Stimulated activated CD4-positive, alpha-beta T cell treated with anti-CD3 and anti-CD28 coated beads, TNF-alpha, amount 100 ng/mL, for 24 hours (primary cell): Measurements from ENCODE around the gene LUZP2.

ENCODE experiments used
- DNase-seq, 3 experiments: peaks; one replicate each; pipeline ENCODE4 v3.0.0-alpha.2; 2020; ENCODE audit warnings: low read depth in 3 of 3

Gene LUZP2

GRCh38 chr11:24635588-24636290 is 138.9 kb downstream of the LUZP2 start:
- no peak for DNase-seq

GRCh38 chr11:24636291-24636629 is 139.4 kb downstream of the LUZP2 start:
- no peak for DNase-seq

- DNase-seq: no peak
Measured at GRCh38 chr11:24637520-24637919, 140.7 kb downstream of the LUZP2 start.

- no peak for DNase-seq
Measured at GRCh38 chr11:24642648-24643047, 145.8 kb downstream of the LUZP2 start.

- DNase-seq: no peak
Measured at GRCh38 chr11:24645563-24645962, 148.7 kb downstream of the LUZP2 start.

GRCh38 chr11:24651873-24652272 is 155.0 kb downstream of the LUZP2 start:
- no peak for DNase-seq

DNA sequence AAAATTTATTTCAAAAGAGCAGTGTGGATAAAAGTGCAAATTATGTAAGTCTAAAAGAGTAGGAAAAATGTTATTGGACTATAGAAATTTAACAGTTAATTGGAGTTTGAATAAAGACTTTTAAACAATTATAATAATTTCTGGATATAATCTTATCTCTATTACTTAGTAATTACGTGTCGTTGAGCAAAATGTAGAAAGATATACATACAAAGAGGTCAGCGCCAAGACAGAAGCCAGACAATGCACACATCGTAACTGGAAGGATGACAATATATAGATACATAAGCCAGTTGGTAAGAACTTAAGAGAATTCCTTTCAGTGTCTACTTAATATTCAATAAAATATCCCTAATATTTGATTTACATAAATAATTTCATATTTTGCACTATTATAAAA is 157.0 kb downstream of the LUZP2 start:
- no peak for DNase-seq

- DNase-seq: no peak
Measured at GRCh38 chr11:24661331-24661730, 164.5 kb downstream of the LUZP2 start.

GRCh38 chr11:24664399-24664798 is 167.5 kb downstream of the LUZP2 start:
- no peak for DNase-seq

DNA sequence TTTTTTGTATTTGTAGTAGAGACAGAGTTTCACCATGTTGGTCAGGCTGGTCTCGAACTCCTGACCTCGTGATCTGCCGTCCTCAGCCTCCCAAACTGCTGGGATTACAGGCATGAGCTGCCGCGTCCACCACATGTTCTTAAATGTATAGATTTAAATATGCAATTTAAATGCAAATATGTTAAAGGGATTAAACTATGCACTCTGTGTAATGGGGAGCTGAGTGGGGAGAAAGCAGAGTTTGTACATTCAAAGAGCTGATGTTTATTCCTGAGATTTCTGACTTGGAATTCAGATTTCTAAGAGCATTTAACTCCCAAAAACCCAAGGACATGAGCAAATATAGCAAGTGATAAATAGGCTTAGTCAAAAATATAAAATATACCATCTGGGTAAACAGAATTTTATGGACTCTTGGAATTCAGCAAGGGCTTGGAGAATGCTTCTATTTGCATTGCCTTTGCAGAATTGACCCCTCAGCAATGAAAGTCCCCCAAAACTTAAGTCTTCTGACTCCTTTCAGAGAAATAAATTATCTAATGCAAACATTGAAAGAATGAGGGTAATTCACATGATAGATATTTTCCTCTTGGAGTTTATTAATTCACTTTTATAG is 170.6 kb downstream of the LUZP2 start:
- no peak for DNase-seq

DNA sequence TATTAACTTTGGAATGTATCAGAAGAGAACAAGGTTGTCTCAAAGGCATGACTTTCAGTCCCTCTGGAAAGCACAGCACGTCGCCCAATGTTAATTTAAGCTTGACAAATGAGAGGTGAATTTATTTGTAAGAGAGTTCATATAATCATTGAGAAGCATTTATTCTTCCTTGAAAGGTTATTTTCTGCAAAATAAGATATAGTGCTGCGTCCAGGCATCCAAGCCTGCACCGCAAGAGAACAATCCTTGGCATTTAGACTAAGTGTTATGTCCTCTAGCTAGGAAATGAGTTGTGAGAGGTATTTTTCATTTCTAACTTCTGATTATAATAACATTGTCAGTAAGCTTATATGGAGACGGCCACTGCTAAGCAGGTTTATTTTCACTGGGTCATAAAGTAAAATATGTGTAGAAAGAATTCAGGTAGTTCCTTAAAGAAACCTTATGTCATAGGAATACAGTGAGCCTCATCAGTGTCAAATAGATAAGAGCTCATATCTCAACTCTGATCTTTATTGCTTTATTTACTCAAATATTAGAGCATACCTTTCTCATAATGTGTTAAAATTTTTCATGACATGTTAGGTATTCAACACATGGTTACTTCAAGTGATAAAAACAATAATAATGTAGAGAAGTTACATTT is 182.0 kb downstream of the LUZP2 start:
- no peak for DNase-seq

- no peak for DNase-seq
Measured at GRCh38 chr11:24679821-24680351, 183.0 kb downstream of the LUZP2 start.

DNA sequence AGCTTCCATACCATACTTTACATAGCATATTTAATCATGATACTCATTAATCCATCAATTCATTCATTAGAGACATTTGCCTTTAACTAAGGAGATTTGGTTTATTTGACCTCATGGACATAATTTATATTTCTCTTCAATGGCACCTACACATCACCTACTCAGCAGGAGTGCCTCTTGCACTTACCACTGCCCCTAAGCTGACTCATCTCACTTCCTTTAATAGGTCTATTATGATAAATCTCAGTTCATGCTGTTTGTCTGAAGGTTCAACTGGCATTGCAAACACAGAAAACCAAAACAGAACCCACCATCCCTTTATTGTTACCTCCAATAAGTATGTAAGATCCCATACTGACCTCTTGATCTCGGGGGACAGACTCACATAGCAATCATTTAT is 186.7 kb downstream of the LUZP2 start:
- DNase-seq: no peak

DNA sequence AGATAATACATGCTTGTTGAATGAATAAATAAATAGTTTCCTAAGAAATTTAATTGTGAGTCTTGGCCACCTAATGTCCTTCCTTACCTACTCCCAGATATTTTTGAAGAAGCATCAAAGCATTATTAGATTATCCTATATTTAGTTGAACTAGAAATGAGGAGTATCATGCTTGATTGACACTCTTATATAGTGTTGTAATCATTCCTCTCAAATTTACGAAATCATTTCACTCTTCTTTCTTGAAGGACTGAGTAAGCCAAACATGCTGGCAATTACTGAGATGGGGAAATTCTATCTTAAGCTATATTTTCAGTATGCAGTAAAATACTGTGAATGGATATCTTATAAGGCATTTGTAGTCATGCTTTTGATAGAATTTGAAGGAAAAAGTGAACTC is 189.0 kb downstream of the LUZP2 start:
- DNase-seq: no peak

DNA sequence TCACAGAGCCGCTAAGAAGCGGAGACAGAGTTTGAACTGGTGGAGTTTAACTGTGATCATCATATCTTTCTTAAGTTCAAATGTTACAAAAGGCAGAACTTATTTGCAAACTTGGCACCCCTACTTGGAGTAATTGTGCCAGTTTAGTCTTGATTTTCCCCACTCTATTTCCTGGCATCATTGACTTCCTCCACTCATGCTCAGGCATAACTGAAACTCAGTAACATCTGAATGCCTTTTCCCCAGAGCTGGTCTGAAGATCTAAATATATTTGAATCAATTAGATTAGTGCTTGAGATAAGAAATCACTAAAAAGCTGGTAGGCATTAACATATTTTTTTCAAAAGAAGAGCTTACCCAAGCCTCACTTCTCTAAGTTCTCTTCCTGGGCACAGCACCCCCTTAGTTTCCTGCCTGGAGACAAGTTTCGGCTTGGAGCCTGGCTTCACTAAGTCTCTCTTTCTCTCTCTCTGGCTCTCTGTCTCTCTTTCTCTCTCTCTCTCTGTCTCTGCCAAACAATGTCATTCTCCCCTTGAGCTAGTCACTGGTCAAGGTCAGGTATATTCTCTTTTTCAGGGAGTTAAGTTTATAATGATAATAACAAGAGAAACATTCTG is 190.8 kb downstream of the LUZP2 start:
- DNase-seq: no peak

DNA sequence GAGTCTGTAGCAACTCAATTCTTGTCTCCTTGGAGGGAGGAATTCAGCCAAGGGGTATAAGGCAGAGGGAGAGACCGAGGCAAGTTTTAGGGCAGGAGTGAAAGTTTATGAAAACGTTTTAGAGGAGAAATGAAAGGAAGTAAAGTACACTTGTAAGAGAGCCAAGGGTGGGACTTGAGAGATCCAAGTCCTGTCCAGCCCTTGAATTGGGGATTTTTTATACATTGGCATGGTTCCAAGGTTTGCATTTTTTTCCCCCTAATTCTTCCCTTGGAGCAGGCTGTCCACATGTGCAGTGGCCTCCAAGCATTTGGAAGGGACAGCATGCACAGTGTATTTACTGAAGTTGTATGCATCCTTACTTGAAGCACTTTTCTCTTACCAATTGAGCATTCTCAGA is 192.1 kb downstream of the LUZP2 start:
- no peak for DNase-seq

DNA sequence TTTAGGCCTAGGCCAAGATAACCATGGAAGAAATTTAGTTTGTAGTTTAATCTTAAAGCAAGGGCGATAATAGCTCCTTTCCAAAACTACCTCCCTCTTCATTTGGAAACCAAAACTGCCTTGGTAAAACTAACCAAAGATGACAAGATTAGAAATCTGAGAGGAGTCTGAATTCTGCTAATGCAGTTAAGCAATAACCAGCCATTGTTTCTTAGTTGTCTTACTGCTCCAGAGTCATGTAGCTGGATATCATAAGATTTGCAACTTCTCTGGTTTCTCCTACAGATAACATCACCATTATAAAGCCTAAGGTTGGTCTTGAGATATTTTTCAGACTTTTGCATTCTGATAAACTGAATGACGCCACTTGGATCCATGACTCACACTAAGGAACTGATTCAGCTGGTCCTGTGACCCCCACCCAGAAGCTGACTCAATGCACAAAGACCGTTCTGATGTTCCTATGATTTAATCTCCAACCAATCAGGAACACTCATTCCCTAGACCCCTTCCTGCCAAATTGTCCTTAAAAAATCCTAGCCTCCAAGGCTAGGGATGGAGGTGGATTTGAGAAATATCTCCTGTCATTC is 200.8 kb downstream of the LUZP2 start:
- DNase-seq: no peak

GRCh38 chr11:24704716-24705115 is 207.9 kb downstream of the LUZP2 start:
- DNase-seq: no peak

DNA sequence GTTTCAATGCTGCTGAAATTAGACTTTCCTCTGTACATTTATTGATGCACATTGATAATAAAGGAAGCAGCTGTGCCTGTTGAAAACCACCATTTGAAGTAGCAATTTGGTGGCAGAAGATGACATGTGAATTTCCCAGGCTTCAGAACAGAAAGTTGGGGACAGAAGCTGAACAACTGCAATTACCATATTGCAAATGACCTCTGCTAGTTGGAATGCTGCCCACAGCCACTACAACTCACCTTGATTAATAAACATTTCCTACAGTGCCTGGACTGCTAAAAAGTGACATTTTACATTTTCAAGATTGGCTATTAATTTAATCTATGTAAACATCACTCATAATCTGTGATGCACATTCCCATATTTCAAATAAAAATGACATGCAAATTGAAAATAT is 208.6 kb downstream of the LUZP2 start:
- DNase-seq: no peak

DNA sequence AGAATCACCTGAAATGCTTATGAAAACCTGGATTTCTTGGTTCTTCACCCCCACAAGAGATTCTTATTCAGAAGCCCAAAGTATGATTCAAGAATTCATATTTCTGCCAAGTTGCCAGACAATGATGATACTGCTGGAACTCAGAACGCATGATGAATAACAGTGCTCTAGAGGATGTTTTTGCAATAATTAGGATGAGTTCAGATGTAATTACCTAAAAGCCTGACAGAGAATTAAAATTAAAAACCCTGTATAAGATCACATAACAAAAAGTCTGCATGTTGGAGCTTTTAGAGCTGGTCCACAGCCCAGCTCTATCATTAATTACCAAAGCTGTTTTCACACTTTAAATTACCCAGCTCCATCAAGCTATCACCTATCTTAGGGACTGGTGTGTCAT is 211.8 kb downstream of the LUZP2 start:
- no peak for DNase-seq

- no peak for DNase-seq
Measured at GRCh38 chr11:24709928-24710565, 213.2 kb downstream of the LUZP2 start.

GRCh38 chr11:24714601-24715000 is 217.7 kb downstream of the LUZP2 start:
- DNase-seq: no peak
